HepG2 (cell line): ENCODE measurements around the gene ADCY1. TPM values are rescaled to one million over a fixed set of nuclear protein-coding genes. Genes with fewer than 3 reads are reported as not detected.

Source experiments
- FOXA1 ChIP-seq, 2 experiments: fragments of 450-650 bp in 1 of 2; sonication (generic) in 1 of 2; formaldehyde crosslinking in 1 of 2; IDR thresholded peaks; 2 replicates each; pipeline versions ENCODE4 v1.4.0 to v1.6.1; 2016 to 2020; ENCODE audit warnings: missing genetic modification reagents in 1 of 2
- HIVEP1 ChIP-seq: sonication (generic); formaldehyde crosslinking; IDR thresholded peaks from 2 replicates; pipeline ENCODE4 v1.4.0; 2020; ENCODE audit warnings: mild to moderate bottlenecking, missing genetic modification reagents
- HOXA5 ChIP-seq: sonication (generic); formaldehyde crosslinking; IDR thresholded peaks from 2 replicates; pipeline ENCODE4 v1.4.0; 2020; ENCODE audit warnings: missing genetic modification reagents
- KDM6A ChIP-seq: IDR thresholded peaks from 2 replicates; pipeline ENCODE4 v1.6.1; 2016; ENCODE audit warnings: low read depth
- KLF15 ChIP-seq: sonication (generic); formaldehyde crosslinking; IDR thresholded peaks from 2 replicates; pipeline ENCODE4 v1.8.1; 2023; ENCODE audit warnings: borderline replicate concordance, mild to moderate bottlenecking, inconsistent platforms, missing genetic modification reagents, mixed read lengths
- NFKB2 ChIP-seq: sonication (generic); formaldehyde crosslinking; IDR thresholded peaks from 2 replicates; pipeline ENCODE4 v1.4.0; 2020; ENCODE audit warnings: missing genetic modification reagents, borderline replicate concordance
- RXRB ChIP-seq: IDR thresholded peaks from 2 replicates; pipeline ENCODE4 v1.6.1; 2016; ENCODE audit warnings: borderline replicate concordance, missing genetic modification reagents, missing compliant biosample characterization
- SMYD3 ChIP-seq: sonication (generic); formaldehyde crosslinking; IDR thresholded peaks from 2 replicates; pipeline ENCODE4 v1.8.1; 2023; ENCODE audit warnings: mild to moderate bottlenecking, missing genetic modification reagents
- TEAD2 ChIP-seq: sonication (generic); formaldehyde crosslinking; IDR thresholded peaks from 2 replicates; pipeline ENCODE4 v1.9.0; 2021; ENCODE audit warnings: missing genetic modification reagents
- ZNF350 ChIP-seq: sonication (generic); formaldehyde crosslinking; IDR thresholded peaks from 2 replicates; pipeline ENCODE4 v1.4.0; 2020; ENCODE audit warnings: mild to moderate bottlenecking, low read depth, missing genetic modification reagents, borderline replicate concordance
- ZNF501 ChIP-seq: sonication (generic); formaldehyde crosslinking; IDR thresholded peaks from 2 replicates; pipeline ENCODE4 v1.5.1; 2020; ENCODE audit warnings: mild to moderate bottlenecking, moderate library complexity, missing genetic modification reagents
- ZNF644 ChIP-seq: IDR thresholded peaks from 2 replicates; pipeline ENCODE4 v1.6.1; 2016; ENCODE audit warnings: low read depth
- ZNF775 ChIP-seq: sonication (generic); formaldehyde crosslinking; IDR thresholded peaks from 2 replicates; pipeline ENCODE4 v1.4.0; 2020; ENCODE audit warnings: missing genetic modification reagents, mild to moderate bottlenecking, moderate library complexity, borderline replicate concordance
- ZNF879 ChIP-seq: sonication (generic); formaldehyde crosslinking; IDR thresholded peaks from 2 replicates; pipeline ENCODE4 v1.8.1; 2023; ENCODE audit warnings: missing genetic modification reagents
- polyA plus RNA-seq, 8 experiments: library from polyadenylated mRNA; depleted of rRNA in 3 of 8; stranded (reverse) in 7 of 8; unstranded in 1 of 8; fragments of >200 nt; fragmentation: Illumina TruSeq in 4 of 8; extraction: Trizol in 4 of 8; gene quantifications; 2 replicates each; pipeline versions ENCODE4 v1.2.1 to v1.2.3, GENCODE V29; 2011 to 2016; ENCODE audit warnings: low read depth in 4 of 8, missing spikeins in 1 of 8, mixed read lengths in 1 of 8; ENCODE audit not compliant: insufficient read depth in 1 of 8
- total RNA-seq, 5 experiments: library from RNA; depleted of rRNA; stranded (reverse); fragments of >200 nt; fragmentation: Illumina TruSeq; extraction: Trizol; gene quantifications; 2 replicates each; pipeline ENCODE4 v1.2.3, GENCODE V29; 2016; ENCODE audit warnings: low read depth in 1 of 5
- TF ChIP-seq, protein P1 (sequence below): IDR thresholded peaks from 2 replicates; pipeline ENCODE4 v1.6.1; 2016; ENCODE audit warnings: low read depth
- TF ChIP-seq, protein P2 (sequence below): sonication (generic); formaldehyde crosslinking; IDR thresholded peaks from 2 replicates; pipeline ENCODE4 v1.5.0; 2020; ENCODE audit warnings: mild to moderate bottlenecking, missing genetic modification reagents, borderline replicate concordance
- TF ChIP-seq, protein P3 (sequence below): sonication (generic); formaldehyde crosslinking; IDR thresholded peaks from 2 replicates; pipeline ENCODE4 v1.8.0; 2023; ENCODE audit warnings: mild to moderate bottlenecking, missing genetic modification reagents
- TF ChIP-seq, protein P4 (sequence below): sonication (generic); formaldehyde crosslinking; IDR thresholded peaks from 2 replicates; pipeline ENCODE4 v1.4.0; 2020; ENCODE audit warnings: missing genetic modification reagents
- TF ChIP-seq, protein P5 (sequence below): IDR thresholded peaks from 2 replicates; pipeline ENCODE4 v1.6.1; 2016; ENCODE audit warnings: low read depth, missing genetic modification reagents, missing compliant biosample characterization

ADCY1 gene
- total and polyA plus RNA-seq, 2 of the 13 experiments (the other 11 are each of a cell fraction or from before 2014, with no cell fraction given) = 0.80 to 1.2 TPM

DNA sequence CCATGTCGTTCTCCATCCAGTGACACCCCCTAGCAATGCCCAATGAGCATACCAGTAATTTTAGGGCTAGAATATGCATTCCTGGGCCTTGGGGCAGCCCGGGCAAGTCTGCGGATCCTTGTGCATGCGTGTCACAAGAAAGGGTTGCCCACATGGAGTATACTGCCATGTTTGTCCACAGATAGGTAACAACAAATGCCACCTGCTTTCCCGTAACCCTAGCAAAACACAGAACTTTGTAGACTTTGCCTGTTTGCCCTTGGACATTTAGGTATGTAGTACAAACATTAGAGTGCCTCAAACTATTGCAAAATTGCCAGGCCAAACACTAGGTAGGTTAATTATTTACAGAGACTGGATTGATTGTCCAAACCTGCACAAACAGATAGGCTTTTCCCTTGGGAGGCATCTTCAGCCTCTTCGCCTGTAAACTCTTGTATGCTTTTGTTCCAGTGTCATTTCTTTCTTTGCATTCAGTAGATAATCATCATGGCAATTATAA lies 117.0 kb downstream of the ADCY1 start (continued):
- TF ChIP-seq, protein P1, sequence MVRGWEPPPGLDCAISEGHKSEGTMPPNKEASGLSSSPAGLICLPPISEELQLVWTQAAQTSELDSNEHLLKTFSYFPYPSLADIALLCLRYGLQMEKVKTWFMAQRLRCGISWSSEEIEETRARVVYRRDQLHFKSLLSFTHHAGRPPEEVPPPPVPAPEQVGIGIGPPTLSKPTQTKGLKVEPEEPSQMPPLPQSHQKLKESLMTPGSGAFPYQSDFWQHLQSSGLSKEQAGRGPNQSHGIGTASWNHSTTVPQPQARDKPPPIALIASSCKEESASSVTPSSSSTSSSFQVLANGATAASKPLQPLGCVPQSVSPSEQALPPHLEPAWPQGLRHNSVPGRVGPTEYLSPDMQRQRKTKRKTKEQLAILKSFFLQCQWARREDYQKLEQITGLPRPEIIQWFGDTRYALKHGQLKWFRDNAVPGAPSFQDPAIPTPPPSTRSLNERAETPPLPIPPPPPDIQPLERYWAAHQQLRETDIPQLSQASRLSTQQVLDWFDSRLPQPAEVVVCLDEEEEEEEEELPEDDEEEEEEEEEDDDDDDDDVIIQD = peak; percentile 64; the same call in 1 of the 2 replicates
- TF ChIP-seq NFKB2 (no peak), ZNF644 (CRISPR knock-in tag) (peak; percentile 97), SMYD3 (CRISPR knock-in tag) (peak; percentile 94; the same call in 1 of the 2 replicates), RXRB (CRISPR knock-in tag) (peak; percentile 93), ZNF350 (CRISPR knock-in tag) (peak; percentile 89), HIVEP1 (peak; percentile 79), ZNF775 (peak; percentile 60; the same call in 1 of the 2 replicates), ZNF501 (CRISPR knock-in tag) (peak; percentile 77), ZNF879 (CRISPR knock-in tag) (0 out of 2 replicates have a peak, but pooled peaks have one; percentile 52), KLF15 (CRISPR knock-in tag) (no peak), HOXA5 (CRISPR knock-in tag) (peak; percentile 97), FOXA1 (IDR thresholded peaks at IDR 0.05) (peak; percentile 91), FOXA1 (CRISPR knock-in tag; IDR thresholded peaks at IDR 0.05) (peak; percentile 97), TEAD2 (no peak), KDM6A (CRISPR knock-in tag) (peak; percentile 96)
- TF ChIP-seq, protein P2, sequence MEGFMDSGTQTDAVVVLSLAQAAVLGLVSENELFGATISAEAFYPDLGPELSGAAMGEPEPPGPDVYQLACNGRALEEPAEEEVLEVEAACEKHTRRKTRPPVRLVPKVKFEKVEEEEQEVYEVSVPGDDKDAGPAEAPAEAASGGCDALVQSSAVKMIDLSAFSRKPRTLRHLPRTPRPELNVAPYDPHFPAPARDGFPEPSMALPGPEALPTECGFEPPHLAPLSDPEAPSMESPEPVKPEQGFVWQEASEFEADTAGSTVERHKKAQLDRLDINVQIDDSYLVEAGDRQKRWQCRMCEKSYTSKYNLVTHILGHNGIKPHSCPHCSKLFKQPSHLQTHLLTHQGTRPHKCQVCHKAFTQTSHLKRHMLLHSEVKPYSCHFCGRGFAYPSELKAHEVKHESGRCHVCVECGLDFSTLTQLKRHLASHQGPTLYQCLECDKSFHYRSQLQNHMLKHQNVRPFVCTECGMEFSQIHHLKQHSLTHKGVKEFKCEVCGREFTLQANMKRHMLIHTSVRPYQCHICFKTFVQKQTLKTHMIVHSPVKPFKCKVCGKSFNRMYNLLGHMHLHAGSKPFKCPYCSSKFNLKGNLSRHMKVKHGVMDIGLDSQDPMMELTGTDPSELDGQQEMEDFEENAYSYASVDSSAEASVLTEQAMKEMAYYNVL (CRISPR knock-in tag) = peak; percentile 77; the same call in 1 of the 2 replicates
- TF ChIP-seq, protein P3, sequence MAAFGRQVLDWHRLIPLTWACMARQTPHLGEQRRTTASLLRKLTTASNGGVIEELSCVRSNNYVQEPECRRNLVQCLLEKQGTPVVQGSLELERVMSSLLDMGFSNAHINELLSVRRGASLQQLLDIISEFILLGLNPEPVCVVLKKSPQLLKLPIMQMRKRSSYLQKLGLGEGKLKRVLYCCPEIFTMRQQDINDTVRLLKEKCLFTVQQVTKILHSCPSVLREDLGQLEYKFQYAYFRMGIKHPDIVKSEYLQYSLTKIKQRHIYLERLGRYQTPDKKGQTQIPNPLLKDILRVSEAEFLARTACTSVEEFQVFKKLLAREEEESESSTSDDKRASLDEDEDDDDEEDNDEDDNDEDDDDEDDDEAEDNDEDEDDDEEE (CRISPR knock-in tag) = 0 out of 2 replicates have a peak, but pooled peaks have one; percentile 31
- TF ChIP-seq, protein P4, sequence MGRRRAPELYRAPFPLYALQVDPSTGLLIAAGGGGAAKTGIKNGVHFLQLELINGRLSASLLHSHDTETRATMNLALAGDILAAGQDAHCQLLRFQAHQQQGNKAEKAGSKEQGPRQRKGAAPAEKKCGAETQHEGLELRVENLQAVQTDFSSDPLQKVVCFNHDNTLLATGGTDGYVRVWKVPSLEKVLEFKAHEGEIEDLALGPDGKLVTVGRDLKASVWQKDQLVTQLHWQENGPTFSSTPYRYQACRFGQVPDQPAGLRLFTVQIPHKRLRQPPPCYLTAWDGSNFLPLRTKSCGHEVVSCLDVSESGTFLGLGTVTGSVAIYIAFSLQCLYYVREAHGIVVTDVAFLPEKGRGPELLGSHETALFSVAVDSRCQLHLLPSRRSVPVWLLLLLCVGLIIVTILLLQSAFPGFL (CRISPR knock-in tag) = no peak
- TF ChIP-seq, protein P5, sequence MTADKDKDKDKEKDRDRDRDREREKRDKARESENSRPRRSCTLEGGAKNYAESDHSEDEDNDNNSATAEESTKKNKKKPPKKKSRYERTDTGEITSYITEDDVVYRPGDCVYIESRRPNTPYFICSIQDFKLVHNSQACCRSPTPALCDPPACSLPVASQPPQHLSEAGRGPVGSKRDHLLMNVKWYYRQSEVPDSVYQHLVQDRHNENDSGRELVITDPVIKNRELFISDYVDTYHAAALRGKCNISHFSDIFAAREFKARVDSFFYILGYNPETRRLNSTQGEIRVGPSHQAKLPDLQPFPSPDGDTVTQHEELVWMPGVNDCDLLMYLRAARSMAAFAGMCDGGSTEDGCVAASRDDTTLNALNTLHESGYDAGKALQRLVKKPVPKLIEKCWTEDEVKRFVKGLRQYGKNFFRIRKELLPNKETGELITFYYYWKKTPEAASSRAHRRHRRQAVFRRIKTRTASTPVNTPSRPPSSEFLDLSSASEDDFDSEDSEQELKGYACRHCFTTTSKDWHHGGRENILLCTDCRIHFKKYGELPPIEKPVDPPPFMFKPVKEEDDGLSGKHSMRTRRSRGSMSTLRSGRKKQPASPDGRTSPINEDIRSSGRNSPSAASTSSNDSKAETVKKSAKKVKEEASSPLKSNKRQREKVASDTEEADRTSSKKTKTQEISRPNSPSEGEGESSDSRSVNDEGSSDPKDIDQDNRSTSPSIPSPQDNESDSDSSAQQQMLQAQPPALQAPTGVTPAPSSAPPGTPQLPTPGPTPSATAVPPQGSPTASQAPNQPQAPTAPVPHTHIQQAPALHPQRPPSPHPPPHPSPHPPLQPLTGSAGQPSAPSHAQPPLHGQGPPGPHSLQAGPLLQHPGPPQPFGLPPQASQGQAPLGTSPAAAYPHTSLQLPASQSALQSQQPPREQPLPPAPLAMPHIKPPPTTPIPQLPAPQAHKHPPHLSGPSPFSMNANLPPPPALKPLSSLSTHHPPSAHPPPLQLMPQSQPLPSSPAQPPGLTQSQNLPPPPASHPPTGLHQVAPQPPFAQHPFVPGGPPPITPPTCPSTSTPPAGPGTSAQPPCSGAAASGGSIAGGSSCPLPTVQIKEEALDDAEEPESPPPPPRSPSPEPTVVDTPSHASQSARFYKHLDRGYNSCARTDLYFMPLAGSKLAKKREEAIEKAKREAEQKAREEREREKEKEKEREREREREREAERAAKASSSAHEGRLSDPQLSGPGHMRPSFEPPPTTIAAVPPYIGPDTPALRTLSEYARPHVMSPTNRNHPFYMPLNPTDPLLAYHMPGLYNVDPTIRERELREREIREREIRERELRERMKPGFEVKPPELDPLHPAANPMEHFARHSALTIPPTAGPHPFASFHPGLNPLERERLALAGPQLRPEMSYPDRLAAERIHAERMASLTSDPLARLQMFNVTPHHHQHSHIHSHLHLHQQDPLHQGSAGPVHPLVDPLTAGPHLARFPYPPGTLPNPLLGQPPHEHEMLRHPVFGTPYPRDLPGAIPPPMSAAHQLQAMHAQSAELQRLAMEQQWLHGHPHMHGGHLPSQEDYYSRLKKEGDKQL (CRISPR knock-in tag) = peak; percentile 98
